Measurements from ENCODE around the gene TMX1.

DNA sequence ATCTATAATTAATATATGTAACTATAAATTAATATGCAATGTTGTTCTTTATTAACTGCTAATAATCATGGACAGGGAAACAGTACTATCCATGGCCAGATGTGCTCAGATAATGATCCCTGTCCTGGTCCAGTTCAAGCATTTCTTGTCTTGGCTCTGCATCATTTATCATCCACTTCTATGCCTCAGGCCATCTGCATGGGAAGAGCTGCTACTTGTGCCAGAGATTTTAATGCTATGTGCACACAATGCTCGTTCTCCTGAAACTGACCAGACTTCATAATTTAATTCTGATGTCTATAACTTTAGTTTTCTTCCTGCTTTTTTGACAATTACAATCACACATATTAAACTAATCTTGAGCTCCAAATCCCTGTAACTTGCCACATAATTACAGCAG, 11.2 kb upstream of the TMX1 start:
- TF ChIP-seq, protein P1, sequence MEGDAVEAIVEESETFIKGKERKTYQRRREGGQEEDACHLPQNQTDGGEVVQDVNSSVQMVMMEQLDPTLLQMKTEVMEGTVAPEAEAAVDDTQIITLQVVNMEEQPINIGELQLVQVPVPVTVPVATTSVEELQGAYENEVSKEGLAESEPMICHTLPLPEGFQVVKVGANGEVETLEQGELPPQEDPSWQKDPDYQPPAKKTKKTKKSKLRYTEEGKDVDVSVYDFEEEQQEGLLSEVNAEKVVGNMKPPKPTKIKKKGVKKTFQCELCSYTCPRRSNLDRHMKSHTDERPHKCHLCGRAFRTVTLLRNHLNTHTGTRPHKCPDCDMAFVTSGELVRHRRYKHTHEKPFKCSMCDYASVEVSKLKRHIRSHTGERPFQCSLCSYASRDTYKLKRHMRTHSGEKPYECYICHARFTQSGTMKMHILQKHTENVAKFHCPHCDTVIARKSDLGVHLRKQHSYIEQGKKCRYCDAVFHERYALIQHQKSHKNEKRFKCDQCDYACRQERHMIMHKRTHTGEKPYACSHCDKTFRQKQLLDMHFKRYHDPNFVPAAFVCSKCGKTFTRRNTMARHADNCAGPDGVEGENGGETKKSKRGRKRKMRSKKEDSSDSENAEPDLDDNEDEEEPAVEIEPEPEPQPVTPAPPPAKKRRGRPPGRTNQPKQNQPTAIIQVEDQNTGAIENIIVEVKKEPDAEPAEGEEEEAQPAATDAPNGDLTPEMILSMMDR (IDR thresholded peaks at IDR 0.05): no peak
- TF ChIP-seq POLR2A (IDR thresholded peaks at IDR 0.05): no peak
- TF ChIP-seq EP300 (IDR thresholded peaks at IDR 0.05): no peak
